NK-92 (cell line): ENCODE results near the gene ANKZF1.

ENCODE experiments used
- DNase-seq: peaks from one replicate; lab custom pipeline; 2025; ENCODE audit not compliant: unreplicated experiment; lab: John Stamatoyannopoulos, UW

Gene ANKZF1

GRCh38 chr2:219207884-219208740 lies 21.5 kb upstream of the ANKZF1 start:
- DNase-seq = no peak

- no peak for DNase-seq
Observed at GRCh38 chr2:219209236-219210195, 20.1 kb upstream of the ANKZF1 start.

GRCh38 chr2:219210196-219210885 lies 19.3 kb upstream of the ANKZF1 start:
- no peak for DNase-seq

- DNase-seq = no peak
Observed at GRCh38 chr2:219210886-219211362, 18.7 kb upstream of the ANKZF1 start.

- DNase-seq = no peak
Observed at GRCh38 chr2:219213026-219213415, 16.6 kb upstream of the ANKZF1 start.

GRCh38 chr2:219213486-219214071 lies 16.0 kb upstream of the ANKZF1 start:
- DNase-seq = no peak

- no peak for DNase-seq
Observed at GRCh38 chr2:219214141-219214540, 15.5 kb upstream of the ANKZF1 start.

- DNase-seq = no peak
Observed at GRCh38 chr2:219214786-219215185, 14.8 kb upstream of the ANKZF1 start.

- no peak for DNase-seq
Observed at GRCh38 chr2:219215871-219216534, 13.6 kb upstream of the ANKZF1 start.

GRCh38 chr2:219216535-219216915 lies 13.1 kb upstream of the ANKZF1 start:
- no peak for DNase-seq

- no peak for DNase-seq
Observed at GRCh38 chr2:219218217-219218731, 11.3 kb upstream of the ANKZF1 start.

- DNase-seq = peak; percentile 33
Observed at GRCh38 chr2:219218732-219219701, 10.6 kb upstream of the ANKZF1 start, which contains the start of gene ABCB6. ABCB6 (minus strand) TSS chr2:219218958; CDS start chr2:219218673, 285 bp downstream.

GRCh38 chr2:219219784-219220532 lies 9.6 kb upstream of the ANKZF1 start:
- DNase-seq = no peak

- no peak for DNase-seq
Observed at GRCh38 chr2:219220652-219221402, 8.8 kb upstream of the ANKZF1 start.

GRCh38 chr2:219221957-219222518 lies 7.6 kb upstream of the ANKZF1 start:
- no peak for DNase-seq

GRCh38 chr2:219223831-219224610 lies 5.6 kb upstream of the ANKZF1 start:
- no peak for DNase-seq
